HEK293 (cell line): ENCODE data around the gene TMEM183A.

Experiments used
- CTCF ChIA-PET: fragments of 350-600 bp; formaldehyde crosslinking; extraction: SDS; loops from one replicate; lab custom pipeline; 2021; ENCODE audit warnings: antibody characterized with exemption; lab: Yijun Ruan, JAX
- POLR2A ChIA-PET: fragments of 300-600 bp; formaldehyde crosslinking; extraction: SDS; loops from one replicate; lab custom pipeline; 2020; ENCODE audit warnings: antibody characterized with exemption, inconsistent platforms; lab: Yijun Ruan, JAX
- H3K27ac ChIP-seq: fragments of 200-500 bp; sonication (Bioruptor generic); 2 replicates; pipeline ENCODE4 v1.5.1; 2014; ENCODE audit warnings: low read depth, low read length, control low read depth, inconsistent platforms; ENCODE audit errors: extremely low read depth
- H3K36me3 ChIP-seq, 2 experiments: fragments of 200-500 bp in 1 of 2; sonication (Bioruptor generic) in 1 of 2; 1 replicate in 1 of 2; 2 replicates in 1 of 2; pipeline ENCODE4 v1.5.1; 2014 to 2017; ENCODE audit warnings: inconsistent platforms in 2 of 2, low read length in 2 of 2; ENCODE audit not compliant: control insufficient read depth in 2 of 2, insufficient read depth in 1 of 2
- H3K4me1 ChIP-seq: fragments of 200-500 bp; sonication (Bioruptor generic); 2 replicates; pipeline ENCODE4 v1.5.1; 2014; ENCODE audit warnings: mild to moderate bottlenecking, low read length, inconsistent platforms; ENCODE audit not compliant: control insufficient read depth, insufficient read depth
- H3K4me3 ChIP-seq: 2 replicates; pipeline ENCODE4 v1.5.1; 2011; ENCODE audit warnings: low read depth, mild to moderate bottlenecking, control low read depth, low read length, moderate library complexity
- H3K9me3 ChIP-seq: fragments of 200-500 bp; sonication (Bioruptor generic); 2 replicates; pipeline ENCODE4 v1.5.1; 2014; ENCODE audit warnings: low read depth, low read length, inconsistent platforms; ENCODE audit not compliant: control insufficient read depth, insufficient read depth
- AEBP2 ChIP-seq: fragments of 450-650 bp; formaldehyde crosslinking; IDR thresholded peaks from 2 replicates; pipeline ENCODE4 v1.5.1; 2016; ENCODE audit warnings: missing biosample characterization, missing genetic modification characterization, borderline replicate concordance
- INSM2 ChIP-seq: fragments of 450-650 bp; formaldehyde crosslinking; IDR thresholded peaks from 2 replicates; pipeline ENCODE4 v1.5.1; 2016; ENCODE audit warnings: missing biosample characterization, missing genetic modification characterization
- KLF16 ChIP-seq: fragments of 450-650 bp; formaldehyde crosslinking; IDR thresholded peaks from 2 replicates; pipeline ENCODE4 v1.5.1; 2017; ENCODE audit warnings: missing biosample characterization, missing genetic modification characterization
- SALL2 ChIP-seq: fragments of 450-650 bp; formaldehyde crosslinking; IDR thresholded peaks from 2 replicates; pipeline ENCODE4 v1.5.0; 2017; ENCODE audit warnings: missing biosample characterization, mild to moderate bottlenecking, missing genetic modification characterization, borderline replicate concordance
- ZFHX2 ChIP-seq: fragments of 450-650 bp; formaldehyde crosslinking; conservative IDR thresholded peaks from 2 replicates; pipeline ENCODE4 v1.5.1; 2016; ENCODE audit warnings: missing biosample characterization, missing genetic modification characterization
- ZNF138 ChIP-seq: fragments of 450-650 bp; formaldehyde crosslinking; IDR thresholded peaks from 2 replicates; pipeline ENCODE4 v1.5.1; 2016; ENCODE audit warnings: missing biosample characterization, missing genetic modification characterization, borderline replicate concordance
- ZNF175 ChIP-seq: fragments of 450-650 bp; formaldehyde crosslinking; IDR thresholded peaks from 2 replicates; pipeline ENCODE4 v1.5.1; 2016; ENCODE audit warnings: missing biosample characterization, missing genetic modification characterization
- ZNF184 ChIP-seq: fragments of 450-650 bp; IDR thresholded peaks from 2 replicates; pipeline ENCODE4 v1.5.1; 2018; ENCODE audit warnings: missing biosample characterization, mild to moderate bottlenecking, missing genetic modification characterization
- ZNF2 ChIP-seq: fragments of 450-650 bp; formaldehyde crosslinking; IDR thresholded peaks from 2 replicates; pipeline ENCODE4 v1.5.1; 2016; ENCODE audit warnings: missing biosample characterization, missing genetic modification characterization
- ZNF202 ChIP-seq: fragments of 450-650 bp; formaldehyde crosslinking; IDR thresholded peaks from 2 replicates; pipeline ENCODE4 v1.5.1; 2016; ENCODE audit warnings: missing biosample characterization, missing genetic modification characterization, borderline replicate concordance
- ZNF335 ChIP-seq: fragments of 450-650 bp; formaldehyde crosslinking; conservative IDR thresholded peaks from 2 replicates; pipeline ENCODE4 v1.5.1; 2016; ENCODE audit warnings: missing biosample characterization, missing genetic modification characterization
- ZNF37A ChIP-seq: fragments of 450-650 bp; IDR thresholded peaks from 2 replicates; pipeline ENCODE4 v1.5.1; 2018; ENCODE audit warnings: missing biosample characterization, missing genetic modification characterization
- ZNF449 ChIP-seq: fragments of 450-650 bp; formaldehyde crosslinking; IDR thresholded peaks from 2 replicates; pipeline ENCODE4 v1.5.1; 2017; ENCODE audit warnings: missing biosample characterization, mild to moderate bottlenecking, missing genetic modification characterization, moderate library complexity
- ZNF600 ChIP-seq: fragments of 450-650 bp; formaldehyde crosslinking; IDR thresholded peaks from 2 replicates; pipeline ENCODE4 v1.5.1; 2016; ENCODE audit warnings: missing biosample characterization, missing genetic modification characterization
- ZNF610 ChIP-seq: fragments of 450-650 bp; formaldehyde crosslinking; IDR thresholded peaks from 2 replicates; pipeline ENCODE4 v1.5.1; 2016; ENCODE audit warnings: missing biosample characterization, missing genetic modification characterization, borderline replicate concordance
- ZNF654 ChIP-seq: fragments of 450-650 bp; formaldehyde crosslinking; IDR thresholded peaks from 2 replicates; pipeline ENCODE4 v1.5.1; 2016; ENCODE audit warnings: low read depth, missing biosample characterization, missing genetic modification characterization
- ZSCAN16 ChIP-seq: fragments of 450-650 bp; formaldehyde crosslinking; IDR thresholded peaks from 2 replicates; pipeline ENCODE4 v1.5.1; 2016; ENCODE audit warnings: missing biosample characterization, missing genetic modification characterization
- ZSCAN23 ChIP-seq: fragments of 450-650 bp; formaldehyde crosslinking; IDR thresholded peaks from 2 replicates; pipeline ENCODE4 v1.5.1; 2016; ENCODE audit warnings: missing biosample characterization, missing genetic modification characterization
- TF ChIP-seq, protein P1 (sequence below): fragments of 450-650 bp; formaldehyde crosslinking; IDR thresholded peaks from 2 replicates; pipeline ENCODE4 v1.5.1; 2016; ENCODE audit warnings: missing biosample characterization, missing genetic modification characterization
- TF ChIP-seq, protein P2 (sequence below): sonication (generic); formaldehyde crosslinking; IDR thresholded peaks from 2 replicates; pipeline ENCODE4 v1.8.1; 2022; ENCODE audit warnings: mild to moderate bottlenecking, moderate library complexity, missing genetic modification reagents
- TF ChIP-seq, protein P3 (sequence below): fragments of 450-650 bp; formaldehyde crosslinking; IDR thresholded peaks from 2 replicates; pipeline ENCODE4 v1.5.1; 2016; ENCODE audit warnings: missing biosample characterization, missing genetic modification characterization
- TF ChIP-seq, protein P4 (sequence below): fragments of 450-650 bp; formaldehyde crosslinking; IDR thresholded peaks from 2 replicates; pipeline ENCODE4 v1.5.1; 2016; ENCODE audit warnings: missing biosample characterization, missing genetic modification characterization

TMEM183A gene

GRCh38 chr1:202989879-202990278 lies 17.3 kb upstream of the TMEM183A start:
- Histone ChIP-seq H3K27ac (no peak overlapping the region), H3K36me3 (no peaks in the 10 kb centered on the region), H3K4me1 (no peaks in the 10 kb centered on the region), H3K9me3 (no peaks in the 10 kb centered on the region), H3K4me3 (no peak overlapping the region)
- no peak for TF ChIP-seq ZNF138 (tag by site-specific recombination)
- TF ChIP-seq ZSCAN23 (tag by site-specific recombination) = no peak
- TF ChIP-seq ZSCAN16 (tag by site-specific recombination) = no peak
- TF ChIP-seq ZNF2 = no peak
- TF ChIP-seq, protein P1, sequence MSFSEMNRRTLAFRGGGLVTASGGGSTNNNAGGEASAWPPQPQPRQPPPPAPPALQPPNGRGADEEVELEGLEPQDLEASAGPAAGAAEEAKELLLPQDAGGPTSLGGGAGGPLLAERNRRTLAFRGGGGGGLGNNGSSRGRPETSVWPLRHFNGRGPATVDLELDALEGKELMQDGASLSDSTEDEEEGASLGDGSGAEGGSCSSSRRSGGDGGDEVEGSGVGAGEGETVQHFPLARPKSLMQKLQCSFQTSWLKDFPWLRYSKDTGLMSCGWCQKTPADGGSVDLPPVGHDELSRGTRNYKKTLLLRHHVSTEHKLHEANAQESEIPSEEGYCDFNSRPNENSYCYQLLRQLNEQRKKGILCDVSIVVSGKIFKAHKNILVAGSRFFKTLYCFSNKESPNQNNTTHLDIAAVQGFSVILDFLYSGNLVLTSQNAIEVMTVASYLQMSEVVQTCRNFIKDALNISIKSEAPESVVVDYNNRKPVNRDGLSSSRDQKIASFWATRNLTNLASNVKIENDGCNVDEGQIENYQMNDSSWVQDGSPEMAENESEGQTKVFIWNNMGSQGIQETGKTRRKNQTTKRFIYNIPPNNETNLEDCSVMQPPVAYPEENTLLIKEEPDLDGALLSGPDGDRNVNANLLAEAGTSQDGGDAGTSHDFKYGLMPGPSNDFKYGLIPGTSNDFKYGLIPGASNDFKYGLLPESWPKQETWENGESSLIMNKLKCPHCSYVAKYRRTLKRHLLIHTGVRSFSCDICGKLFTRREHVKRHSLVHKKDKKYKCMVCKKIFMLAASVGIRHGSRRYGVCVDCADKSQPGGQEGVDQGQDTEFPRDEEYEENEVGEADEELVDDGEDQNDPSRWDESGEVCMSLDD (tag by site-specific recombination) = no peak
- no peak for TF ChIP-seq INSM2 (tag by site-specific recombination)
- TF ChIP-seq, protein P2, sequence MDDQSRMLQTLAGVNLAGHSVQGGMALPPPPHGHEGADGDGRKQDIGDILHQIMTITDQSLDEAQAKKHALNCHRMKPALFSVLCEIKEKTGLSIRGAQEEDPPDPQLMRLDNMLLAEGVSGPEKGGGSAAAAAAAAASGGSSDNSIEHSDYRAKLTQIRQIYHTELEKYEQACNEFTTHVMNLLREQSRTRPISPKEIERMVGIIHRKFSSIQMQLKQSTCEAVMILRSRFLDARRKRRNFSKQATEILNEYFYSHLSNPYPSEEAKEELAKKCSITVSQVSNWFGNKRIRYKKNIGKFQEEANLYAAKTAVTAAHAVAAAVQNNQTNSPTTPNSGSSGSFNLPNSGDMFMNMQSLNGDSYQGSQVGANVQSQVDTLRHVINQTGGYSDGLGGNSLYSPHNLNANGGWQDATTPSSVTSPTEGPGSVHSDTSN (CRISPR knock-in tag) = no peak
- TF ChIP-seq ZNF37A (tag by site-specific recombination) = no peak
- no peak for TF ChIP-seq ZNF600 (tag by site-specific recombination)
- TF ChIP-seq KLF16 (tag by site-specific recombination) = no peak
- no peak for TF ChIP-seq AEBP2
- TF ChIP-seq ZNF335 (tag by site-specific recombination) = no peak
- no peak for TF ChIP-seq ZNF202
- TF ChIP-seq ZNF175 (tag by site-specific recombination) = no peak
- POLR2A ChIA-PET = no interaction called here
- CTCF ChIA-PET = interaction anchor here (1.8 kb wide), 1 partner anchor 9 kb away, joined by 13 read pairs; no protein-coding TSS in a partner anchor

DNA sequence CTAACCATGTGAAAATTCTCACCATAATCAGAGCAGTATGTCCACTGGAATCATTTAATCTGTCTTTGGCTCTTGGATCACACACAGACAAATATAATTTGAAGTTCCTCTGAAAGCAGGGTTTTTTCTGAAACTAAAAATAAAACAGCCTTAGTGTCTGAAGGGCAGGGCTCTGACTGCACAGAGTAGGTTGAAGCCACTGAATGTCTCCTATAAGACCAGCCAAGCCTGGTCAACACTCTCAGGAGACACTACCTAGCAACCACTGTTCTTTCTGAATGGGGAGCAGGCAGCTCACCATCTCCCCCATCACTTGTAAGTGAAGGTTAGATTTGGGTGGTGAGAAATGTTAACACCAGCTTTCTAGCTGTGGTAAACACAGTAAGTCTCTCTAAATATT lies 16.1 kb upstream of the TMEM183A start:
- POLR2A ChIA-PET = no interaction called here
- Histone ChIP-seq H3K36me3 (no peaks in the 10 kb centered on the region), H3K9me3 (no peaks in the 10 kb centered on the region), H3K27ac (no peak overlapping the region), H3K4me1 (no peaks in the 10 kb centered on the region), H3K4me3 (no peak overlapping the region)
- CTCF ChIA-PET = interaction anchor here (1.8 kb wide), 1 partner anchor 8 kb away, joined by 13 read pairs; no protein-coding TSS in a partner anchor
- TF ChIP-seq SALL2 (tag by site-specific recombination) (no peak), ZNF610 (no peak), ZNF184 (tag by site-specific recombination) (no peak), ZNF449 (tag by site-specific recombination) (no peak), ZFHX2 (tag by site-specific recombination) (no peak), ZNF654 (tag by site-specific recombination) (no peak)
- TF ChIP-seq, protein P3, sequence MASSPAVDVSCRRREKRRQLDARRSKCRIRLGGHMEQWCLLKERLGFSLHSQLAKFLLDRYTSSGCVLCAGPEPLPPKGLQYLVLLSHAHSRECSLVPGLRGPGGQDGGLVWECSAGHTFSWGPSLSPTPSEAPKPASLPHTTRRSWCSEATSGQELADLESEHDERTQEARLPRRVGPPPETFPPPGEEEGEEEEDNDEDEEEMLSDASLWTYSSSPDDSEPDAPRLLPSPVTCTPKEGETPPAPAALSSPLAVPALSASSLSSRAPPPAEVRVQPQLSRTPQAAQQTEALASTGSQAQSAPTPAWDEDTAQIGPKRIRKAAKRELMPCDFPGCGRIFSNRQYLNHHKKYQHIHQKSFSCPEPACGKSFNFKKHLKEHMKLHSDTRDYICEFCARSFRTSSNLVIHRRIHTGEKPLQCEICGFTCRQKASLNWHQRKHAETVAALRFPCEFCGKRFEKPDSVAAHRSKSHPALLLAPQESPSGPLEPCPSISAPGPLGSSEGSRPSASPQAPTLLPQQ (tag by site-specific recombination) = no peak
- TF ChIP-seq, protein P4, sequence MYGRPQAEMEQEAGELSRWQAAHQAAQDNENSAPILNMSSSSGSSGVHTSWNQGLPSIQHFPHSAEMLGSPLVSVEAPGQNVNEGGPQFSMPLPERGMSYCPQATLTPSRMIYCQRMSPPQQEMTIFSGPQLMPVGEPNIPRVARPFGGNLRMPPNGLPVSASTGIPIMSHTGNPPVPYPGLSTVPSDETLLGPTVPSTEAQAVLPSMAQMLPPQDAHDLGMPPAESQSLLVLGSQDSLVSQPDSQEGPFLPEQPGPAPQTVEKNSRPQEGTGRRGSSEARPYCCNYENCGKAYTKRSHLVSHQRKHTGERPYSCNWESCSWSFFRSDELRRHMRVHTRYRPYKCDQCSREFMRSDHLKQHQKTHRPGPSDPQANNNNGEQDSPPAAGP (tag by site-specific recombination) = no peak
